Neural progenitor cell (in vitro differentiated cells): ENCODE results near the gene RRAS2. TPM values are rescaled to one million over a fixed set of nuclear protein-coding genes. Genes with fewer than 3 reads are reported as not detected.
"Not testable (repeated sequence)": the region's sequence is repeated elsewhere in the genome, so short reads cannot be mapped to it uniquely, and the experiment has no call there.

Experiments used
- DNase-seq: peaks from one replicate; pipeline ENCODE4 v3.0.0-alpha.2; 2016; ENCODE audit warnings: low spot score
- H2AFZ ChIP-seq: fragments of 200-600 bp; sonication (generic); replicated peaks from 2 replicates; pipeline ENCODE4 v1.6.1; 2016; ENCODE audit warnings: antibody characterized with exemption
- H3F3A ChIP-seq: fragments of 200-600 bp; sonication (generic); 2 replicates; pipeline ENCODE4 v1.6.1; 2016; ENCODE audit warnings: antibody characterized with exemption, low read depth
- H3K27ac ChIP-seq: fragments of 200-600 bp; sonication (generic); 2 replicates; pipeline ENCODE4 v1.5.1; 2016; ENCODE audit warnings: mild to moderate bottlenecking
- H3K27me3 ChIP-seq: fragments of 200-600 bp; sonication (generic); 2 replicates; pipeline ENCODE4 v1.6.1; 2016; ENCODE audit warnings: mild to moderate bottlenecking, moderate library complexity
- H3K36me3 ChIP-seq: fragments of 200-600 bp; sonication (generic); 2 replicates; pipeline ENCODE4 v1.5.1; 2016
- H3K4me1 ChIP-seq: fragments of 200-600 bp; sonication (generic); 2 replicates; pipeline ENCODE4 v1.6.1; 2016; ENCODE audit warnings: mixed run types
- H3K4me2 ChIP-seq: fragments of 200-600 bp; sonication (generic); 2 replicates; pipeline ENCODE4 v1.6.1; 2016
- H3K4me3 ChIP-seq: fragments of 200-600 bp; sonication (generic); 2 replicates; pipeline ENCODE4 v1.5.1; 2016
- H3K79me2 ChIP-seq: fragments of 200-600 bp; sonication (generic); 2 replicates; pipeline ENCODE4 v1.6.1; 2016; ENCODE audit warnings: low read depth
- H3K9ac ChIP-seq: fragments of 200-600 bp; sonication (generic); 2 replicates; pipeline ENCODE4 v1.6.1; 2016
- H3K9me3 ChIP-seq: fragments of 200-600 bp; sonication (generic); 2 replicates; pipeline ENCODE4 v1.5.1; 2016; ENCODE audit warnings: low read depth
- H4K20me1 ChIP-seq: fragments of 200-600 bp; sonication (generic); 2 replicates; pipeline ENCODE4 v1.6.1; 2016; ENCODE audit warnings: low read depth
- H3K27ac Mint-ChIP-seq: 3 replicates; pipeline ENCODE4 v1.8.0; 2021; ENCODE audit warnings: mixed read lengths
- H3K27me3 Mint-ChIP-seq: 2 replicates; pipeline ENCODE4 v1.8.0; 2022; ENCODE audit warnings: low read depth, mild to moderate bottlenecking, inconsistent platforms, moderate library complexity, mixed read lengths; ENCODE audit not compliant: insufficient read depth
- H3K36me3 Mint-ChIP-seq: 3 replicates; pipeline ENCODE4 v1.8.0; 2021; ENCODE audit warnings: mixed read lengths
- H3K4me1 Mint-ChIP-seq: 3 replicates; pipeline ENCODE4 v1.8.0; 2021; ENCODE audit warnings: mixed read lengths
- H3K4me3 Mint-ChIP-seq: 3 replicates; pipeline ENCODE4 v1.8.0; 2021; ENCODE audit warnings: mild to moderate bottlenecking, moderate library complexity, mixed read lengths
- H3K9me3 Mint-ChIP-seq: 3 replicates; pipeline ENCODE4 v1.8.0; 2020; ENCODE audit warnings: mixed read lengths
- EZH2 ChIP-seq: fragments of 200-600 bp; sonication (generic); IDR thresholded peaks from 2 replicates; pipeline ENCODE4 v1.6.1; 2017; ENCODE audit warnings: antibody characterized with exemption, mild to moderate bottlenecking, moderate library complexity
- EZH2phosphoT487 ChIP-seq: fragments of 200-600 bp; sonication (generic); IDR thresholded peaks from 2 replicates; pipeline ENCODE4 v1.6.1; 2017; ENCODE audit warnings: antibody characterized with exemption
- total RNA-seq: library from RNA; depleted of rRNA; stranded (reverse); fragments of >200 nt; gene quantifications from 2 replicates; pipeline ENCODE4 v1.2.3, GENCODE V29; 2015; ENCODE audit warnings: low replicate concordance
- TF ChIP-seq, protein P1 (sequence below): fragments of 200-600 bp; sonication (generic); IDR thresholded peaks from 2 replicates; pipeline ENCODE4 v1.5.1; 2017; ENCODE audit warnings: antibody characterized with exemption, mild to moderate bottlenecking

Gene RRAS2
- total RNA-seq, 1 donor from 2014 or later, result 129 TPM

DNA sequence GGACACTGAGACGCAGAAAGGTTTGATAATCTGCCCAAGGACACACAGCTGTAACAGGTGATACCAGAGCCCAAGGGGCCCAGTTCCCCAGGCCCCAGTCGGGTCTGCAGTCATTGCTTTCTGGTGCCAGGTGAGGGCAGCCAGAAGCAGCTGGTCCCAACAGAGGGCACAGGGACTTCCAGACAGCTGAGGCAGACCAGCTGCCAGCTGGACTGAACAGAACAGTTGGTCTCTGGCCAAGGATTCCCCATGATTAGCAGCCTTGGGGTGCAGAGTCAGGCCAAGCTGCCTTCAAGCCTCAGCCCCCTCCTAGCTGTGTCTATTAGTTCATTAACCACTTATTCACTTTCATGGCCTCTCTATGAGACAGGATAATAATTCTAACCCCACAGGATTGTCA is 105.6 kb downstream of the RRAS2 start:
- H3K27ac Mint-ChIP-seq, result no peak overlapping the region
- H3K27me3 ChIP-seq, result no peaks in the 10 kb centered on the region
- H3K36me3 Mint-ChIP-seq, result no peaks in the 10 kb centered on the region
- peaks cover 10% of the 10 kb centered on the region for H3K4me1 ChIP-seq
- no peak overlapping the region for H3K9ac ChIP-seq
- no peak overlapping the region for H3K27ac ChIP-seq
- DNase-seq, result no peak
- H3K9me3 ChIP-seq, result no peaks in the 10 kb centered on the region
- H3K9me3 Mint-ChIP-seq, result no peaks in the 10 kb centered on the region
- no peaks in the 10 kb centered on the region for H3K36me3 ChIP-seq
- H3K4me3 Mint-ChIP-seq, result no peak overlapping the region
- H3K79me2 ChIP-seq, result no peaks in the 10 kb centered on the region
- H3K4me1 Mint-ChIP-seq, result peaks cover 15% of the 10 kb centered on the region
- H4K20me1 ChIP-seq, result peaks cover 5% of the 10 kb centered on the region
- H3K27me3 Mint-ChIP-seq, result peaks cover 7% of the 10 kb centered on the region
- peaks cover 9% of the 10 kb centered on the region for H3F3A ChIP-seq
- no peak overlapping the region for H2AFZ ChIP-seq
- no peak overlapping the region for H3K4me3 ChIP-seq
- TF ChIP-seq, protein P1, sequence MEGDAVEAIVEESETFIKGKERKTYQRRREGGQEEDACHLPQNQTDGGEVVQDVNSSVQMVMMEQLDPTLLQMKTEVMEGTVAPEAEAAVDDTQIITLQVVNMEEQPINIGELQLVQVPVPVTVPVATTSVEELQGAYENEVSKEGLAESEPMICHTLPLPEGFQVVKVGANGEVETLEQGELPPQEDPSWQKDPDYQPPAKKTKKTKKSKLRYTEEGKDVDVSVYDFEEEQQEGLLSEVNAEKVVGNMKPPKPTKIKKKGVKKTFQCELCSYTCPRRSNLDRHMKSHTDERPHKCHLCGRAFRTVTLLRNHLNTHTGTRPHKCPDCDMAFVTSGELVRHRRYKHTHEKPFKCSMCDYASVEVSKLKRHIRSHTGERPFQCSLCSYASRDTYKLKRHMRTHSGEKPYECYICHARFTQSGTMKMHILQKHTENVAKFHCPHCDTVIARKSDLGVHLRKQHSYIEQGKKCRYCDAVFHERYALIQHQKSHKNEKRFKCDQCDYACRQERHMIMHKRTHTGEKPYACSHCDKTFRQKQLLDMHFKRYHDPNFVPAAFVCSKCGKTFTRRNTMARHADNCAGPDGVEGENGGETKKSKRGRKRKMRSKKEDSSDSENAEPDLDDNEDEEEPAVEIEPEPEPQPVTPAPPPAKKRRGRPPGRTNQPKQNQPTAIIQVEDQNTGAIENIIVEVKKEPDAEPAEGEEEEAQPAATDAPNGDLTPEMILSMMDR, result no peak
- TF ChIP-seq EZH2phosphoT487 (no peak), EZH2 (no peak)
- H3K4me2 ChIP-seq, result no peak overlapping the region

DNA sequence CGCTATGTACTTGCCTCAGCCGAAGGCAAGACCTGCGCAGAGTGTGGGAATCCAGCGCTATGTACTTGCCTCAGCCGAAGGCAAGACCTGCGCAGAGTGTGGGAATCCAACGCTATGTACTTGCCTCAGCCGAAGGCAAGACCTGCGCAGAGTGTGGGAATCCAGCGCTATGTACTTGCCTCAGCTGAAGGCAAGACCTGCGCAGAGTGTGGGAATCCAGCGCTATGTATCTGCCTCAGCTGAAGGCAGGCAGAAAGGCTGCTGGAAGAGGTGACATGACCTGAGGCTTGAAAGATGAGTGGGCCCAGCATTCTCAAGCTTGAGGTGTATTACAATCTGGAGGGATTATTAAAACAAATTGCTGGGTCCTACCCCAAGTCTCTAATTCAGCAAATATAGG is 106.5 kb downstream of the RRAS2 start:
- Mint-ChIP-seq H3K27me3 (peaks cover 10% of the 10 kb centered on the region), H3K4me1 (peaks cover 19% of the 10 kb centered on the region)
- not testable (repeated sequence) for H3K4me2 ChIP-seq, H3K9me3 ChIP-seq, H3K9me3 Mint-ChIP-seq, H3K36me3 Mint-ChIP-seq, H3K4me3 Mint-ChIP-seq, H3K9ac ChIP-seq, H3K4me3 ChIP-seq, H3K27ac Mint-ChIP-seq, H3K27ac ChIP-seq, H3K79me2 ChIP-seq, H3K36me3 ChIP-seq, H3K27me3 ChIP-seq, H4K20me1 ChIP-seq, DNase-seq, H2AFZ ChIP-seq
- Histone ChIP-seq H3K4me1 (peaks cover 15% of the 10 kb centered on the region), H3F3A (peaks cover 18% of the 10 kb centered on the region)

DNA sequence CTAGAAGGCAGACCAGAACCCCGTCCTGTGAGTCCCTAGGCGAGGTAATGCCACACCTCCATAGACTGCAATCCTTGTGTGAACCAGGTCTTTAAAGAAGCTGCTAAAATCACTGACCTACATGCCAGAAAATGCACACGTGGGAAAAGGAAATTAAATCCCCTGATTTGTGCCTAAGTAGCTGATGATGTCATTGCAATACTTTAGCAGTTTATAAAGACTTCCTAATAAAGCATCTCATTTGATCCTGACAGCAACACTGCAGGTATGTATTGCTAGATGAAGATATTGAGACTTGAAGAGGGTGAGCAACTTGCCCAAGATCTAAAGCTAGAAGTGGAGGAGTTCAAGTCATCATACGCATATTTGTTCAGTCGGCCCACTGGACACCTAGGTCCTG is 107.2 kb downstream of the RRAS2 start:
- Histone ChIP-seq H3K9ac (no peak overlapping the region), H4K20me1 (peaks cover 9% of the 10 kb centered on the region), H3K36me3 (no peaks in the 10 kb centered on the region), H3K27ac (no peak overlapping the region), H3K79me2 (no peaks in the 10 kb centered on the region), H3K4me2 (no peak overlapping the region), H3K9me3 (no peaks in the 10 kb centered on the region), H3K4me1 (peaks cover 15% of the 10 kb centered on the region), H3K27me3 (no peaks in the 10 kb centered on the region), H3K4me3 (no peak overlapping the region), H3F3A (peaks cover 21% of the 10 kb centered on the region), H2AFZ (no peak overlapping the region)
- H3K27ac Mint-ChIP-seq, result no peak overlapping the region
- TF ChIP-seq, protein P1, result no peak
- no peak for TF ChIP-seq EZH2phosphoT487
- TF ChIP-seq EZH2, result no peak
- no peak for DNase-seq
- peaks cover 12% of the 10 kb centered on the region for H3K27me3 Mint-ChIP-seq
- H3K4me1 Mint-ChIP-seq, result peaks cover 22% of the 10 kb centered on the region
- no peak overlapping the region for H3K4me3 Mint-ChIP-seq
- no peaks in the 10 kb centered on the region for H3K9me3 Mint-ChIP-seq
- no peaks in the 10 kb centered on the region for H3K36me3 Mint-ChIP-seq

DNA sequence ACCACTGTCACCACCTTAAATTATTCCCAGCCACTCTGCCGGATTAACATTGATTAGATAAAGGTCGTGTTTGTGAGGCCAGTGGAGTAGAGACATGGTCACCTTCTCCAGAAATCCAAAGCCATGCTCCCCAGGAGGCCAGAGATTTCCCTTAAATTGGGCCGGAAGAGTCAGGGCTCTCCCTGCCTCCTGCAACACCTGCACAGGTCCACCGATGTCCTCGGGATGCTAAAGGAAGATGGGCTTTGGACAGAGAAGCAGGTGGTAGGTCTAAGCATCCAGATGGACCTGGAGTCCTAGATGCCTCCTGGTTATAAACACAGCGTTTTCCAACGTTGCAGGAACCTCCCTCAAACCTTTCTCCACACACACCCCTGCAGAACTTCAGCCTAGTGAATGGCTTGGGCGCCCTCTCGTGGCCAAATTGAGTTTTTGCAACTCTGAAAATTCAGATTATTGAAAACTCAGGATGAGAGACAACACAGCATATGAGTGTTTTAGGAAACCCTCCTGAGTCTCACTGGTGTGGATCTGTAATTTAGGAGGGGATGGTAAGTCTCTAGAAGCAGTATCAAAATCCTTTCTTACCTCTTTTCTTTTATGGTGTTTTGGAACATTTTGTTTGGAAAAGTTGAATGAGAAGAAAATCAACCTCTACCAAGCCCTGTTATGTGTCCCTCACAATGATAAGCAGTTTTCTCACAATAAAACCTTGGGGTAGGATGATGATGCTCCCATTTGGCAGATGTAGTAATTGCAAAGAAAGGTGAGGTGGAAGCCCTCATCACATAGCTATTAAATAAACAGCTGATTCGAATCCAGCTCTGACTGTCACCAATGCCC is 109.6 kb downstream of the RRAS2 start:
- Mint-ChIP-seq H3K27ac (no peak overlapping the region), H3K9me3 (no peaks in the 10 kb centered on the region), H3K4me3 (peak overlapping the region; percentile 16), H3K4me1 (peaks cover 22% of the 10 kb centered on the region), H3K27me3 (peaks cover 8% of the 10 kb centered on the region), H3K36me3 (no peaks in the 10 kb centered on the region)
- no peaks in the 10 kb centered on the region for H3K79me2 ChIP-seq
- H3K9me3 ChIP-seq, result no peaks in the 10 kb centered on the region
- peak overlapping the region; percentile 48 for H3K4me2 ChIP-seq
- no peaks in the 10 kb centered on the region for H3K27me3 ChIP-seq
- no peak overlapping the region for H3K9ac ChIP-seq
- H2AFZ ChIP-seq, result no peak overlapping the region
- peak; percentile 87 for DNase-seq
- peaks cover 21% of the 10 kb centered on the region for H3F3A ChIP-seq
- H4K20me1 ChIP-seq, result peaks cover 9% of the 10 kb centered on the region
- no peaks in the 10 kb centered on the region for H3K36me3 ChIP-seq
- no peak overlapping the region for H3K4me3 ChIP-seq
- TF ChIP-seq, protein P1, result peak; percentile 98
- no peak for TF ChIP-seq EZH2phosphoT487
- no peak overlapping the region for H3K27ac ChIP-seq
- H3K4me1 ChIP-seq, result peaks cover 15% of the 10 kb centered on the region
